ENCODE results near the gene VSTM2B.

VSTM2B gene

DNA sequence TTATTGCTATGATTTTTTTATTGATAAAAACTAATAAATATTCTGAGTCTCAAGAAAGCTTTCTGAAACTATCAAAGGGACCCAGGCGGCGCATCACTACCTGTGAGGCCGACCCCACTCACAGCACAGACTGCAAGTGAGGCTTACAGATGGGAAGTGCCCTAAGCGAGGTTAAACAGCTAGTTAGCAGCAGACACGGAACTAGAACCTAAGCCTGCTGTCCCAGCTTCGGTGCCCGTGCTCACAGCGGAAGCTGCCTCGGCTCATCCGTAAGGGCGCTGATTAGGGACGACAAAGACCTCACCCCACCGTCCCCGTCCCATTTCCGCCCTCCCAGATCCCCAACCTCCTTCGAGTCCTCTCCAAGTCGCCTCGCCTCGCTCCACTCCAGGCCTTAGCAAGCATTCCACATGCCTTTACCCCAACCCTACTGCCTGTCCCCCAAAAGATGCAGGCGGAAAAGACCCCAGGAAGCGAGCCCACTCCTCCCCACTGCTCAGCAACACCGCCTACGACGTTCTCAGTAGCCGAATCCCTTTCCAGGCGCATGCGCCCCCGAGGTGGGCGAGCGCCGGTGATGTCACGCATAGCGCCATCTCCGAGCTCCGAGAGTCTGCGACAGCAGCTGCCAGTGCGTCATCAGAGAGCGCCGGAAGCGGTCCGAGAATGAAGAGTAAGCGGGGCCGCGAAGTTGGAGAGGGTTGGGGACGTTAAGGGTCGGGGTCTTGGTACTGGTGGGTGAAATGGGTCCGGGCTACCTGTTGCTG, 80.0 kb downstream of the VSTM2B start, which contains the start of gene POP4:
POP4 (plus strand) TSS at position 631 of the 767 bp plus-strand sequence; CDS start at position 667, 36 bp downstream.
- peak; percentile 99 for DNase-seq

- no peak for DNase-seq
Measured at GRCh38 chr19:29606420-29606747, 80.6 kb downstream of the VSTM2B start.

GRCh38 chr19:29609636-29610035, 83.8 kb downstream of the VSTM2B start:
- no peak for DNase-seq

GRCh38 chr19:29610213-29610573, 84.4 kb downstream of the VSTM2B start:
- DNase-seq = no peak

DNA sequence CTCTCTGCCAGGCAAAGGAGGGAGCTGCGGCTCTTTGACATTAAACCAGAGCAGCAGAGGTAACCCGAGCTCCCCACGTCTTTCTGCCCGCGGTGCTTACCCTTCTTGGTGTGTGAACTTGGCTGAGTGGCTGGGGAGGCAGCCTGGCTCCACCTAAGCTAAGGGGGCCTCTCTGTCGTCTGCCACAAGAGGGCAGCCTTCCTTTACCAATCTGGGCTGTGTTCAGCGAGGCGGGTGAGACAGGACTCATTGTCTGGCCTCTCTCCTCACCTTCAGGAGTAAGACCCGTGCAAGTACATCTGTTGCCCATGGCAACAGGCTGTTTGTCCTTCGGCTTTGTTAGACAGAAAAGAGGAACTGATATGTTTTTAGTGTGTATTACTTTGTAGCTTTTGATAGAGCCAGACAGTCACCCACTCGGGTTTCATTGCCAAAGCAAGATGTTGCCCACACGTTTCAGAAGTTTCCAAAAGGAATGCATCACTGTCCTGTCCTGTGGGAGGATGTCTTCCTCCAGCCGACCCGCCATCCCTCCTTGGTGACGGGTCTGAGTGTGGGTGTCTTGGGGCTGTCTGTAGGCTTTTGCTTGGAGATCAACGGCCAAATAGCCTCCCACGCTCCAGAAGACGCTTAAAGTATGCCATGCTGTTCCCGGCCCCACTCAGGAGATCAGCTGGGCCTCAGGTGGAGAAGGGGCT, 84.9 kb downstream of the VSTM2B start:
- DNase-seq = peak; percentile 96

GRCh38 chr19:29612121-29612520, 86.3 kb downstream of the VSTM2B start:
- DNase-seq = no peak

DNA sequence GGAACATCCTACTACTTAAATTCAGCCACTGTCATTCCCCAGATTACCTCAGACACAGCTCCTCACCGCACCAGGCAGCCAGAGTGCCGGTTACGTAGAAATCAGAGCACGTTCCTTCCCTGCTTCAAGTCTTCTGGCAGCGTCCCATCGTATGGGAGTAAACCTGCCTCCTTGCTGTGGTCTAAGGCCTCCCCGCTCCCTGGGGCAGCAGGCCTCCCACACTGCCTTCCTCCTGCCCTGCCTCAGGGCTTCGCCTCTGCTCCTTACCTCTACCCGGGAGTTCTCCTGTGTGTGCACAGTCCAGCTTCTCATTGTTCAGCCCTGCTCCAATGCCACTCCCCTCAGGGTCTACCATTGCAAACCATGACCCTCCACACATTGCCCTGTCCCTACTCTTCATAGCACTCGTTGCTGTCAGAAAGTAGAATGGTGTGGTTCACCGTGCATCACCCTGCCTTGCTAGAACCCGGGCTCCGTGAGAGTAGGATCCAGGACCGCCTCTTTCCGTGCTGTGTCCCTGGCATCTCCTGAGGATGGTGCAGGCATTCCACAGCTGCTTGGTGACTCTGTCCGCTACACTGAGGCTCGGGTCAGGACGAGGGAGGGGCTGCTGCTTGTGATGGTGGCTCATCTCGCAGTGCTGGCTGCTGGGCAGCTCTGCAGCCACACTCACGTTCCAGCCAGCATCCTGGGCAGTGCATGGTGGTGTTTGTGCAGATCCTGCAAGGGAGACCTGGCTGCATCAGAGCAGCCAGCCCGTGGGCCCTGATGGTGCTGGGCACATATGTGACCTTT, 87.2 kb downstream of the VSTM2B start:
- no peak for DNase-seq

GRCh38 chr19:29614046-29614445, 88.3 kb downstream of the VSTM2B start:
- no peak for DNase-seq

All from 8988T (cell line).